Prostate gland (tissue), 2 donors: ENCODE data around the gene RUVBL1. TPM values are rescaled to one million over a fixed set of nuclear protein-coding genes. Genes with fewer than 3 reads are reported as not detected.

Experiments
- DNase-seq: peaks from one replicate; pipeline ENCODE4 v3.0.0-alpha.2; 2019; ENCODE audit warnings: low spot score
- H3K27ac ChIP-seq, 2 donors: fragments of 200-600 bp; sonication (generic); 2 replicates each; pipeline ENCODE4 v1.5.1; 2017 to 2019
- H3K27me3 ChIP-seq: fragments of 200-600 bp; sonication (generic); replicated peaks from 2 replicates; pipeline ENCODE4 v1.5.1; 2019; ENCODE audit not compliant: insufficient read depth
- H3K36me3 ChIP-seq, 2 donors: fragments of 200-600 bp; sonication (generic); 1 replicate in 1 of 2; 2 replicates in 1 of 2; pipeline versions ENCODE4 v1.5.1 to v1.8.1; 2017 to 2019
- H3K4me1 ChIP-seq: fragments of 200-600 bp; sonication (generic); replicated peaks from 2 replicates; pipeline ENCODE4 v1.5.1; 2019
- H3K4me3 ChIP-seq, 2 donors: fragments of 200-600 bp; sonication (generic); 2 replicates each; pipeline ENCODE4 v1.5.1; 2017 to 2019
- H3K9me3 ChIP-seq: fragments of 200-600 bp; sonication (generic); 2 replicates; pipeline ENCODE4 v1.5.1; 2017
- CTCF ChIP-seq, 4 experiments: fragments of 200-600 bp in 2 of 4; fragments of 450-650 bp in 2 of 4; sonication (generic) in 2 of 4; IDR thresholded peaks; 1 replicate in 3 of 4; 2 replicates in 1 of 4; pipeline ENCODE4 v1.5.1; 2016 to 2019; ENCODE audit warnings: antibody characterized with exemption in 4 of 4, mild to moderate bottlenecking in 2 of 4, moderate library complexity in 2 of 4
- POLR2A ChIP-seq: fragments of 450-650 bp; IDR thresholded peaks from one replicate; pipeline ENCODE4 v1.6.1; 2016; ENCODE audit warnings: antibody characterized with exemption, mild to moderate bottlenecking
- POLR2AphosphoS5 ChIP-seq: sonication (generic); formaldehyde crosslinking; IDR thresholded peaks from one replicate; pipeline ENCODE4 v1.6.1; 2017; ENCODE audit warnings: antibody characterized with exemption
- WGBS: methylation state at CpG from one replicate; pipeline ENCODE4 v1.1.5; 2018; 5-methylcytosine and 5-hydroxymethylcytosine counted together
- intact Hi-C: fragments of 100-400 bp; cut with DNase I; formaldehyde crosslinking; loops from one replicate; pipeline ENCODE4 v1.14.2; 2022
- small RNA-seq, 2 donors: library from RNA; depleted of rRNA; stranded (forward); fragments of <200 nt; gene quantifications; one replicate each; pipeline ENCODE3, GENCODE V24; 2016
- total RNA-seq, 2 donors: library from RNA; depleted of rRNA; stranded (reverse); fragments of >200 nt; gene quantifications; one replicate each; pipeline ENCODE4 v1.1.0, GENCODE V29; 2016

Gene RUVBL1
- total RNA-seq, 2 donors from 2014 or later, result 24.0 to 28.1 TPM

DNA sequence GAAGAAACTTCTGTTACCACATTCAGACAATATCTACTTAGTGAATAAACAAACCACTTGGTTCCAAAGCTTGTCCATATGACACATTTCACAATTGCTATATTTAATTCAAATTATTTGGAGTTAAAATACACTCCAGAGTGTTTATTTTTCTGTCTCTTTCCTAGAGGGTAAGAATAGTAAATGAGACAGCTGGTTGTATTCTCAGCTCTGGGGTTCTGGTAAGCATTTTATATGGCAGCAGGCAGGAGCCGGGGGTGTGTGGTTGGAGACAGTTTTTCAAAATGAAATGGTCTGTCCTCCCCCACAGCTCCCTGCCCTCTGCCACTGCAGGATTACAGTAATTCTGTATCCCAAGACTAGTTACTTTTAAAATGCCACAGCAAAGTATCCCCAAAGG, 82.3 kb downstream of the RUVBL1 start:
- Histone ChIP-seq H3K4me3 (no peak overlapping the region), H3K9me3 (no peaks in the 10 kb centered on the region), H3K27ac (no peak overlapping the region), H3K4me1 (no peaks in the 10 kb centered on the region), H3K36me3 (no peaks in the 10 kb centered on the region), H3K27me3 (no peaks in the 10 kb centered on the region)
- intact Hi-C loops, result no loop called here
- no peak for TF ChIP-seq POLR2A
- no peak for TF ChIP-seq POLR2AphosphoS5
- TF ChIP-seq CTCF (IDR thresholded peaks at IDR 0.05), result no peak
- no peak for DNase-seq
- 63% methylated on average over 1 of the region's 1 CpG for WGBS

DNA sequence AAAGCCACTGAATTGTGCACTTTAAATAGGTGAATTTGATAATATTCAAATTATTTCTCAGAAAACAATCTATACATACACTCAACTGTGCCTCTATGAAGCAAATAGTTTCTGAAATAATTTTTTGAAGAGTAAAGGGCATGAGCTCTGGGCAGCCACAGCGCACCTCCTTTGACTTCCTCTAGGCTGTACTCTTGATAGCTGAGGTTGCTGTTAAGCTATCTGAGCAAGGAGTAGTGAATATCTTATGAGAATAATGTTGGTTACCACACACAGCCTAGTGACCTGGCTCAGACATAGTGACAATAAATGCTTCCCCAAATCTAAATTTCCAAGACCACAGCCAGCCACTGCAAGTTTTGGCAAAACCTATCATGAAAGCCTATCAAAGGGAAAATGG, 83.0 kb downstream of the RUVBL1 start:
- TF ChIP-seq CTCF (IDR thresholded peaks at IDR 0.05) (no peak), POLR2A (no peak), POLR2AphosphoS5 (no peak)
- Histone ChIP-seq H3K4me3 (no peak overlapping the region), H3K9me3 (no peaks in the 10 kb centered on the region), H3K27me3 (no peaks in the 10 kb centered on the region), H3K27ac (no peak overlapping the region), H3K36me3 (no peaks in the 10 kb centered on the region), H3K4me1 (no peaks in the 10 kb centered on the region)
- no peak for DNase-seq
- WGBS, result 91% methylated on average over 1 of the region's 1 CpG
- intact Hi-C loops, result no loop called here

- H3K27me3 ChIP-seq, result no peaks in the 10 kb centered on the region
- H3K4me1 ChIP-seq, result no peaks in the 10 kb centered on the region
- DNase-seq, result no peak
- H3K9me3 ChIP-seq, result no peaks in the 10 kb centered on the region
- no peak for TF ChIP-seq CTCF (IDR thresholded peaks at IDR 0.05)
- no peak for TF ChIP-seq POLR2A
- no peak for TF ChIP-seq POLR2AphosphoS5
- H3K27ac ChIP-seq, result no peak overlapping the region
- no peaks in the 10 kb centered on the region for H3K36me3 ChIP-seq
- no peak overlapping the region for H3K4me3 ChIP-seq
- WGBS, result 95% methylated on average over 3 of the region's 3 CpGs
- intact Hi-C loops, result no loop called here
Measured at GRCh38 chr3:128040041-128040440, 83.6 kb downstream of the RUVBL1 start.

- H3K9me3 ChIP-seq, result no peaks in the 10 kb centered on the region
- H3K27me3 ChIP-seq, result no peaks in the 10 kb centered on the region
- WGBS, result 94% methylated on average over 1 of the region's 1 CpG
- H3K27ac ChIP-seq, result no peak overlapping the region
- TF ChIP-seq POLR2AphosphoS5 (no peak), POLR2A (no peak), CTCF (IDR thresholded peaks at IDR 0.05) (no peak)
- H3K36me3 ChIP-seq, result no peaks in the 10 kb centered on the region
- intact Hi-C loops, result no loop called here
- H3K4me3 ChIP-seq, result no peak overlapping the region
- H3K4me1 ChIP-seq, result no peaks in the 10 kb centered on the region
- no peak for DNase-seq
Measured at GRCh38 chr3:128036119-128036518, 87.5 kb downstream of the RUVBL1 start.

DNA sequence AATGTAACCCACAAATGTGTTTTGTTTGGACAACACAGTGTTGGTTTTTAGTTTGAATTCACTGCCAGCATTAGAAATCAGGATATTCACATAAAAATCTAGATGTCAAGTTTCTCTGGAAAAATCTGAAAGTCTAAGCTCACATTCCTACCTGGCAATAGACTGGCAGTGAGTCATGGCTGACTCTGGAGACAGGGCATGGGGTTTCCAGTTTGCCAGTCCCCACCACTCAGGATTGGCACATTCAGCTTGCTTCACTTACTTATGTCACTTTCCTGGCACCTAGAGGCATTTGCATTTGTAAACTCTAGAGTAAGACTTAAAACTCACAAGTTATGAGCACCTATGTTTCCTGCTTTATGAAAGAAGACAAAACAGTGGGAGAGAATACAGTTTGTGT, 90.5 kb downstream of the RUVBL1 start:
- Histone ChIP-seq H3K4me3 (no peak overlapping the region), H3K9me3 (no peaks in the 10 kb centered on the region), H3K36me3 (no peaks in the 10 kb centered on the region), H3K27me3 (no peaks in the 10 kb centered on the region), H3K4me1 (no peaks in the 10 kb centered on the region), H3K27ac (no peak overlapping the region)
- intact Hi-C loops, result no loop called here
- TF ChIP-seq POLR2AphosphoS5 (no peak), POLR2A (no peak), CTCF (IDR thresholded peaks at IDR 0.05) (no peak)
- DNase-seq, result no peak

Small RNA genes lying within 50 kb of the gene (small RNA-seq; reads per million reads assigned to genes)
- gene RNU2-37P (0 to 0.09 reads per million in 2 donors), gene RNU6-823P (0 reads per million in 2 donors)

Other genes starting within 250 kb of the RUVBL1 start
- gene KBTBD12, start 208.6 kb downstream of the RUVBL1 start, total RNA-seq, result 1 to 10 TPM in 1 of 2 donors, not detected in 1; 1.2 TPM
- gene SEC61A1, start 71.4 kb downstream of the RUVBL1 start, total RNA-seq, result 100 to 1,000 TPM; 166 to 195 TPM
- gene EEFSEC, start 29.7 kb upstream of the RUVBL1 start, total RNA-seq, result 10 to 100 TPM; 24.7 to 26.1 TPM